ENCODE results near the gene LRP1B. TPM values are rescaled to one million over a fixed set of nuclear protein-coding genes. Genes with fewer than 3 reads are reported as not detected.
"Not testable (repeated sequence)": the region's sequence is repeated elsewhere in the genome, so short reads cannot be mapped to it uniquely, and the experiment has no call there.

The LRP1B gene
- total RNA-seq, 1 experiment from 2014 or later, result 0.08 TPM

- Histone ChIP-seq H3K27me3 (replicated peaks) (no peaks in the 10 kb centered on the region), H3K9me3 (replicated peaks) (no peaks in the 10 kb centered on the region), H3K27ac (no peak overlapping the region), H3K36me3 (no peaks in the 10 kb centered on the region), H3K4me3 (no peak overlapping the region), H3K4me1 (replicated peaks) (no peaks in the 10 kb centered on the region)
- DNase-seq (ENCODE audit: low read depth in 1 of 2, low spot score in 2 of 2), result no peak
These were observed 1155.6 kb downstream of the LRP1B start for GRCh38 chr2:140975237-140975636.

- Histone ChIP-seq H3K4me1 (replicated peaks) (no peaks in the 10 kb centered on the region), H3K9me3 (replicated peaks) (no peaks in the 10 kb centered on the region), H3K27ac (no peak overlapping the region), H3K4me3 (no peak overlapping the region), H3K27me3 (replicated peaks) (no peaks in the 10 kb centered on the region), H3K36me3 (no peaks in the 10 kb centered on the region)
- DNase-seq (ENCODE audit: low read depth in 1 of 2, low spot score in 2 of 2), result no peak
These were observed 1158.1 kb downstream of the LRP1B start for GRCh38 chr2:140972724-140973123.

- not testable (repeated sequence) for H3K9me3 ChIP-seq (replicated peaks); H3K27ac ChIP-seq; H3K4me3 ChIP-seq; H3K36me3 ChIP-seq; H3K27me3 ChIP-seq (replicated peaks); H3K4me1 ChIP-seq (replicated peaks); DNase-seq (ENCODE audit: low read depth in 1 of 2, low spot score in 2 of 2)
These were observed 1166.5 kb downstream of the LRP1B start for GRCh38 chr2:140964324-140964723.

- Histone ChIP-seq H3K4me3 (no peak overlapping the region), H3K36me3 (no peaks in the 10 kb centered on the region), H3K9me3 (replicated peaks) (no peaks in the 10 kb centered on the region), H3K27me3 (replicated peaks) (0 out of 2 replicates have a peak, but pooled peaks cover 3% of the 10 kb centered on the region), H3K4me1 (replicated peaks) (no peaks in the 10 kb centered on the region), H3K27ac (no peak overlapping the region)
- no peak for DNase-seq (ENCODE audit: low read depth in 1 of 2, low spot score in 2 of 2)
These were observed 1180.9 kb downstream of the LRP1B start for GRCh38 chr2:140949932-140950331.

- DNase-seq (ENCODE audit: low read depth in 1 of 2, low spot score in 2 of 2), result no peak
- Histone ChIP-seq H3K4me1 (replicated peaks) (no peaks in the 10 kb centered on the region), H3K27ac (no peak overlapping the region), H3K36me3 (no peaks in the 10 kb centered on the region), H3K27me3 (replicated peaks) (0 out of 2 replicates have a peak, but pooled peaks cover 3% of the 10 kb centered on the region), H3K9me3 (replicated peaks) (no peaks in the 10 kb centered on the region), H3K4me3 (no peak overlapping the region)
These were observed 1183.6 kb downstream of the LRP1B start for GRCh38 chr2:140947236-140947635.

- no peaks in the 10 kb centered on the region for H3K9me3 ChIP-seq (replicated peaks)
- DNase-seq (ENCODE audit: low read depth in 1 of 2, low spot score in 2 of 2), result no peak
These were observed 1186.9 kb downstream of the LRP1B start for GRCh38 chr2:140943867-140944266.

GRCh38 chr2:140942284-140942683, 1188.5 kb downstream of the LRP1B start:
- Histone ChIP-seq H3K4me3 (no peak overlapping the region), H3K27ac (no peak overlapping the region), H3K4me1 (replicated peaks) (no peaks in the 10 kb centered on the region), H3K9me3 (replicated peaks) (no peaks in the 10 kb centered on the region), H3K27me3 (replicated peaks) (no peaks in the 10 kb centered on the region), H3K36me3 (no peaks in the 10 kb centered on the region)
- DNase-seq (ENCODE audit: low read depth in 1 of 2, low spot score in 2 of 2), result no peak

More at GRCh38 chr2:140943867-140944266, 1186.9 kb downstream of the LRP1B start:
- H3K4me1 ChIP-seq (replicated peaks), result no peaks in the 10 kb centered on the region
- 0 out of 2 replicates have a peak, but pooled peaks cover 3% of the 10 kb centered on the region for H3K27me3 ChIP-seq (replicated peaks)
- no peak overlapping the region for H3K4me3 ChIP-seq
- H3K27ac ChIP-seq, result no peak overlapping the region
- no peaks in the 10 kb centered on the region for H3K36me3 ChIP-seq

GRCh38 chr2:140929849-140930248, 1201.0 kb downstream of the LRP1B start:
- no peak for DNase-seq (ENCODE audit: low read depth in 1 of 2, low spot score in 2 of 2)
- Histone ChIP-seq H3K27ac (no peak overlapping the region), H3K27me3 (replicated peaks) (no peaks in the 10 kb centered on the region), H3K4me1 (replicated peaks) (peaks cover 4% of the 10 kb centered on the region; the same call in 1 of the 2 replicates), H3K36me3 (no peaks in the 10 kb centered on the region), H3K9me3 (replicated peaks) (no peaks in the 10 kb centered on the region), H3K4me3 (no peak overlapping the region)

GRCh38 chr2:140918426-140918825, 1212.4 kb downstream of the LRP1B start:
- DNase-seq (ENCODE audit: low read depth in 1 of 2, low spot score in 2 of 2), result no peak
- no peaks in the 10 kb centered on the region for H3K27me3 ChIP-seq (replicated peaks)

GRCh38 chr2:140916410-140916809, 1214.4 kb downstream of the LRP1B start:
- no peak overlapping the region for H3K4me3 ChIP-seq

More at GRCh38 chr2:140918426-140918825, 1212.4 kb downstream of the LRP1B start:
- no peaks in the 10 kb centered on the region for H3K36me3 ChIP-seq
- H3K4me1 ChIP-seq (replicated peaks), result no peaks in the 10 kb centered on the region
- H3K4me3 ChIP-seq, result no peak overlapping the region
- no peaks in the 10 kb centered on the region for H3K9me3 ChIP-seq (replicated peaks)
- H3K27ac ChIP-seq, result no peak overlapping the region

GRCh38 chr2:140910683-140911082, 1220.1 kb downstream of the LRP1B start:
- Histone ChIP-seq H3K4me3 (no peak overlapping the region), H3K27me3 (replicated peaks) (no peaks in the 10 kb centered on the region), H3K27ac (no peak overlapping the region), H3K9me3 (replicated peaks) (no peaks in the 10 kb centered on the region), H3K36me3 (no peaks in the 10 kb centered on the region), H3K4me1 (replicated peaks) (no peaks in the 10 kb centered on the region)
- no peak for DNase-seq (ENCODE audit: low read depth in 1 of 2, low spot score in 2 of 2)

More at GRCh38 chr2:140916410-140916809, 1214.4 kb downstream of the LRP1B start:
- Histone ChIP-seq H3K9me3 (replicated peaks) (no peaks in the 10 kb centered on the region), H3K36me3 (no peaks in the 10 kb centered on the region), H3K27ac (no peak overlapping the region), H3K4me1 (replicated peaks) (no peaks in the 10 kb centered on the region), H3K27me3 (replicated peaks) (no peaks in the 10 kb centered on the region)
- DNase-seq (ENCODE audit: low read depth in 1 of 2, low spot score in 2 of 2), result no peak

- no peaks in the 10 kb centered on the region for H3K4me1 ChIP-seq (replicated peaks)
- H3K9me3 ChIP-seq (replicated peaks), result no peaks in the 10 kb centered on the region
- H3K36me3 ChIP-seq, result no peaks in the 10 kb centered on the region
- H3K4me3 ChIP-seq, result no peak overlapping the region
- DNase-seq (ENCODE audit: low read depth in 1 of 2, low spot score in 2 of 2), result no peak
- H3K27me3 ChIP-seq (replicated peaks), result no peaks in the 10 kb centered on the region
- H3K27ac ChIP-seq, result no peak overlapping the region
These were observed 1225.6 kb downstream of the LRP1B start for GRCh38 chr2:140905083-140905781.

GRCh38 chr2:140895378-140895777, 1235.4 kb downstream of the LRP1B start:
- no peaks in the 10 kb centered on the region for H3K36me3 ChIP-seq
- no peak for DNase-seq (ENCODE audit: low read depth in 1 of 2, low spot score in 2 of 2)
- no peaks in the 10 kb centered on the region for H3K27me3 ChIP-seq (replicated peaks)

GRCh38 chr2:140893685-140894084, 1237.1 kb downstream of the LRP1B start:
- no peaks in the 10 kb centered on the region for H3K27me3 ChIP-seq (replicated peaks)

More at GRCh38 chr2:140895378-140895777, 1235.4 kb downstream of the LRP1B start:
- H3K27ac ChIP-seq, result no peak overlapping the region
- H3K4me1 ChIP-seq (replicated peaks), result peaks cover 12% of the 10 kb centered on the region
- no peak overlapping the region for H3K4me3 ChIP-seq
- H3K9me3 ChIP-seq (replicated peaks), result no peaks in the 10 kb centered on the region

More at GRCh38 chr2:140893685-140894084, 1237.1 kb downstream of the LRP1B start:
- no peak overlapping the region for H3K4me3 ChIP-seq
- peaks cover 12% of the 10 kb centered on the region for H3K4me1 ChIP-seq (replicated peaks)
- H3K27ac ChIP-seq, result peak overlapping the region; percentile 17; the same call in 1 of the 2 replicates
- no peaks in the 10 kb centered on the region for H3K9me3 ChIP-seq (replicated peaks)
- H3K36me3 ChIP-seq, result no peaks in the 10 kb centered on the region
- no peak for DNase-seq (ENCODE audit: low read depth in 1 of 2, low spot score in 2 of 2)
